Fibroblast of lung (primary cell): Measurements from ENCODE around the gene NUBPL.

Source experiments
- CTCF ChIP-seq, 2 donors: IDR thresholded peaks in 1 of 2; conservative IDR thresholded peaks in 1 of 2; 1 replicate in 1 of 2; 2 replicates in 1 of 2; pipeline ENCODE4 v1.5.1; 2011 to 2012; ENCODE audit warnings: low read length in 2 of 2, control low read depth in 1 of 2, inconsistent platforms in 1 of 2, low read depth in 1 of 2, mild to moderate bottlenecking in 1 of 2
- EZH2 ChIP-seq: IDR thresholded peaks from 2 replicates; pipeline ENCODE4 v1.5.1; 2012; ENCODE audit warnings: low read length, control low read depth, mild to moderate bottlenecking; ENCODE audit errors: missing control alignments

DNA sequence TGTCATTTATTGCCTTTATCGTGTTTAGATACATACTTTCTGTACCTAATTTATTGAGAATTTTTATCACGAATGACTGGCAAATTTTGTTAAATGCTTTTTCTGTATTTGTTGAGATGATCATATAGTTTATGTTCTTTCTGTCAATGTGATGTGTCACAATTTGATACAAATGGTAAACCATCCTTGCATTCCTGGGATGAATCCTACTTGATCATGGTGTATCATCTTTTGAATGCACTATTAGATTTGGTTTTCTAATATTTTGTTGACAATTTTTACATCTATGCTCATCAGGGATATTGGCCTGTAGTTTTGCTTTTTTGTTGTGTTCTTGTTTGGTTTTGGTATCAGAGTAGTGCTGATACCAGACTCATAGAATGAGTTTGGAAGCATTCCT is 185.1 kb downstream of the NUBPL start:
- TF ChIP-seq CTCF (conservative IDR thresholded peaks at IDR 0.05 in 1 of 2, IDR thresholded peaks at IDR 0.05 in 1 of 2; ENCODE audit: low read depth in 1 of 2, low read length in 2 of 2) (no peak), EZH2 (no peak)
